H9 (cell line): ENCODE measurements around the gene DENND6A. TPM values are rescaled to one million over a fixed set of nuclear protein-coding genes. Genes with fewer than 3 reads are reported as not detected.

Experiments
- DNase-seq: peaks from one replicate; pipeline ENCODE4 v3.0.0-alpha.2; 2017
- H2AFZ ChIP-seq: one replicate; pipeline ENCODE4 v1.6.1; 2013; ENCODE audit warnings: mild to moderate bottlenecking, low read length, control low read depth, moderate library complexity
- H2AK5ac ChIP-seq: 2 replicates; pipeline ENCODE4 v1.6.1; 2013; ENCODE audit warnings: low read length, control low read depth, mixed read lengths; ENCODE audit not compliant: insufficient read length
- H2BK120ac ChIP-seq: one replicate; pipeline ENCODE4 v1.6.1; 2013; ENCODE audit warnings: low read depth, mild to moderate bottlenecking, low read length, control low read depth, inconsistent platforms; ENCODE audit not compliant: poor library complexity, severe bottlenecking
- H2BK12ac ChIP-seq: 2 replicates; pipeline ENCODE4 v1.6.1; 2013; ENCODE audit warnings: low read length, control low read depth, mixed read lengths, low read depth; ENCODE audit not compliant: insufficient read length
- H2BK15ac ChIP-seq: 2 replicates; pipeline ENCODE4 v1.6.1; 2013; ENCODE audit warnings: low read depth, low read length, control low read depth
- H2BK20ac ChIP-seq: one replicate; pipeline ENCODE4 v1.6.1; 2013; ENCODE audit warnings: low read depth, mild to moderate bottlenecking, low read length, control low read depth, inconsistent platforms; ENCODE audit not compliant: poor library complexity, severe bottlenecking
- H2BK5ac ChIP-seq: 2 replicates; pipeline ENCODE4 v1.6.1; 2013; ENCODE audit warnings: low read length, control low read depth, mixed read lengths; ENCODE audit not compliant: insufficient read length
- H3K14ac ChIP-seq: 2 replicates; pipeline ENCODE4 v1.6.1; 2013; ENCODE audit warnings: low read length, control low read depth; ENCODE audit not compliant: insufficient read depth
- H3K18ac ChIP-seq: 2 replicates; pipeline ENCODE4 v1.6.1; 2013; ENCODE audit warnings: low read depth, mild to moderate bottlenecking, mixed read lengths, low read length, control low read depth; ENCODE audit not compliant: insufficient read length
- H3K23ac ChIP-seq: 2 replicates; pipeline ENCODE4 v1.6.1; 2013; ENCODE audit warnings: low read length, control low read depth, mixed read lengths, low read depth; ENCODE audit not compliant: insufficient read length
- H3K23me2 ChIP-seq: 2 replicates; pipeline ENCODE4 v1.6.1; 2013; ENCODE audit warnings: low read depth, mild to moderate bottlenecking, mixed read lengths, low read length, control low read depth; ENCODE audit not compliant: insufficient read length, poor library complexity, severe bottlenecking
- H3K27ac ChIP-seq: 2 replicates; pipeline ENCODE4 v1.5.1; 2013; ENCODE audit warnings: low read length, control low read depth, mixed read lengths, low read depth; ENCODE audit not compliant: insufficient read length
- H3K27me3 ChIP-seq: 2 replicates; pipeline ENCODE4 v1.6.1; 2013; ENCODE audit warnings: low read length, control low read depth, inconsistent platforms; ENCODE audit not compliant: insufficient read depth
- H3K4ac ChIP-seq: 2 replicates; pipeline ENCODE4 v1.6.1; 2013; ENCODE audit warnings: low read depth, mild to moderate bottlenecking, control low read depth, inconsistent platforms, low read length, moderate library complexity
- H3K4me1 ChIP-seq: 2 replicates; pipeline ENCODE4 v1.6.1; 2013; ENCODE audit warnings: low read length, control low read depth, inconsistent platforms; ENCODE audit not compliant: insufficient read depth
- H3K4me2 ChIP-seq: 2 replicates; pipeline ENCODE4 v1.6.1; 2013; ENCODE audit warnings: low read length, control low read depth, mixed read lengths; ENCODE audit not compliant: insufficient read length, insufficient read depth
- H3K56ac ChIP-seq: 2 replicates; pipeline ENCODE4 v1.6.1; 2013; ENCODE audit warnings: low read depth, mild to moderate bottlenecking, mixed read lengths, low read length, control low read depth; ENCODE audit not compliant: insufficient read length
- H3K79me1 ChIP-seq: 2 replicates; pipeline ENCODE4 v1.6.1; 2013; ENCODE audit warnings: low read depth, mild to moderate bottlenecking, moderate library complexity, low read length, control low read depth, inconsistent platforms; ENCODE audit not compliant: insufficient read depth, poor library complexity, severe bottlenecking
- H3K79me2 ChIP-seq: 2 replicates; pipeline ENCODE4 v1.6.1; 2013; ENCODE audit warnings: low read length, control low read depth, inconsistent platforms; ENCODE audit not compliant: insufficient read depth
- H3K9ac ChIP-seq: 2 replicates; pipeline ENCODE4 v1.6.1; 2013; ENCODE audit warnings: low read length, control low read depth, mixed read lengths; ENCODE audit not compliant: insufficient read length; ENCODE audit errors: extremely low read depth
- H3K9me3 ChIP-seq: one replicate; pipeline ENCODE4 v1.6.1; 2013; ENCODE audit warnings: low read depth, low read length, inconsistent platforms; ENCODE audit not compliant: control insufficient read depth
- H3T11ph ChIP-seq: one replicate; pipeline ENCODE4 v1.6.1; 2013; ENCODE audit warnings: mild to moderate bottlenecking, low read length, control low read depth, inconsistent platforms
- H4K20me1 ChIP-seq: one replicate; pipeline ENCODE4 v1.6.1; 2013; ENCODE audit not compliant: control insufficient read depth, insufficient read length, insufficient read depth
- H4K5ac ChIP-seq: 2 replicates; pipeline ENCODE4 v1.6.1; 2013; ENCODE audit warnings: low read depth, mild to moderate bottlenecking, mixed read lengths, low read length, control low read depth; ENCODE audit not compliant: insufficient read length
- H4K8ac ChIP-seq: replicated peaks from 2 replicates; pipeline ENCODE4 v1.6.1; 2013; ENCODE audit warnings: low read length, control low read depth, mixed read lengths, low read depth; ENCODE audit not compliant: insufficient read length
- H4K91ac ChIP-seq: 2 replicates; pipeline ENCODE4 v1.6.1; 2013; ENCODE audit warnings: low read depth, mild to moderate bottlenecking, moderate library complexity, mixed read lengths, low read length, control low read depth; ENCODE audit not compliant: insufficient read length
- H3K27ac Mint-ChIP-seq, 3 experiments: 2 replicates in 2 of 3; 3 replicates in 1 of 3; pipeline ENCODE4 v1.8.0; 2020 to 2021; ENCODE audit warnings: mixed read lengths in 3 of 3, mild to moderate bottlenecking in 1 of 3, moderate library complexity in 1 of 3
- H3K27me3 Mint-ChIP-seq: 2 replicates; pipeline ENCODE4 v1.8.0; 2021; ENCODE audit warnings: low read depth, mild to moderate bottlenecking, moderate library complexity, mixed read lengths
- H3K36me3 Mint-ChIP-seq, 3 experiments: 2 replicates in 2 of 3; 3 replicates in 1 of 3; pipeline ENCODE4 v1.8.0; 2020 to 2021; ENCODE audit warnings: low read depth in 3 of 3, mixed read lengths in 3 of 3; ENCODE audit not compliant: insufficient read depth in 1 of 3
- H3K4me1 Mint-ChIP-seq, 2 experiments: 2 replicates each; pipeline ENCODE4 v1.8.0; 2020; ENCODE audit warnings: mixed read lengths in 2 of 2
- H3K4me3 Mint-ChIP-seq, 2 experiments: 2 replicates in 1 of 2; 3 replicates in 1 of 2; pipeline ENCODE4 v1.8.0; 2020 to 2021; ENCODE audit warnings: mild to moderate bottlenecking in 2 of 2, mixed read lengths in 2 of 2, moderate library complexity in 1 of 2
- H3K9me3 Mint-ChIP-seq, 2 experiments: 2 replicates in 1 of 2; 3 replicates in 1 of 2; pipeline ENCODE4 v1.8.0; 2020; ENCODE audit warnings: mild to moderate bottlenecking in 2 of 2, mixed read lengths in 2 of 2, moderate library complexity in 1 of 2
- CTCF ChIP-seq: fragments of 200-600 bp; sonication (generic); conservative IDR thresholded peaks from 3 replicates; pipeline ENCODE4 v1.8.0; 2021; ENCODE audit warnings: antibody characterized with exemption, mild to moderate bottlenecking
- WGBS: extraction: QIAGEN DNeasy Blood & Tissue Kit; methylation state at CpG from one replicate; pipeline ENCODE4 v1.1.7; 2013; ENCODE audit warnings: missing lambda C conversion rate, low lambda C conversion rate, mixed read lengths; ENCODE audit not compliant: insufficient read length; ENCODE audit errors: extremely low coverage; 5-methylcytosine and 5-hydroxymethylcytosine counted together
- total RNA-seq: library from RNA; stranded (reverse); gene quantifications from 2 replicates; pipeline ENCODE4 v1.2.1, GENCODE V29; 2021

Gene DENND6A
- total RNA-seq, 1 experiment from 2014 or later: 13.2 TPM

- H4K20me1 ChIP-seq: no peaks in the 10 kb centered on the region
- peak; percentile 43; the same call in 2 of the 3 replicates for TF ChIP-seq CTCF
- H3K27me3 ChIP-seq: no peaks in the 10 kb centered on the region
- no peaks in the 10 kb centered on the region for H3K79me1 ChIP-seq
- no peaks in the 10 kb centered on the region for H3K9me3 ChIP-seq
- H2BK15ac ChIP-seq: no peak overlapping the region
- H3K4me2 ChIP-seq: no peak overlapping the region
- H4K8ac ChIP-seq: no peak overlapping the region
- no peak overlapping the region for H2BK5ac ChIP-seq
- no peak overlapping the region for H3K4ac ChIP-seq
- H2AFZ ChIP-seq: no peak overlapping the region
- Mint-ChIP-seq H3K27me3 (no peaks in the 10 kb centered on the region), H3K36me3 (peaks cover 1 to 29% (median 14%) of the 10 kb centered on the region in 3 experiments; a peak in 5 of 7 replicates), H3K9me3 (no peaks in the 10 kb centered on the region), H3K4me1 (peaks cover 17% of the 10 kb centered on the region in 2 experiments), H3K4me3 (no peak overlapping the region; a peak in 1 of 5 replicates), H3K27ac (peak overlapping the region in 2 of 3 experiments; percentile 49 to 77; a peak in 2 of 7 replicates)
- H3T11ph ChIP-seq: no peak overlapping the region
- no peaks in the 10 kb centered on the region for H3K79me2 ChIP-seq
- H3K56ac ChIP-seq: no peak overlapping the region
- H3K14ac ChIP-seq: no peak overlapping the region
- no CpG with 5 or more reads among the region's 4 CpGs for WGBS
- H4K91ac ChIP-seq: no peak overlapping the region
- no peak overlapping the region for H2AK5ac ChIP-seq
- H3K23ac ChIP-seq: no peak overlapping the region
- no peak overlapping the region for H3K18ac ChIP-seq
- H2BK20ac ChIP-seq: no peak overlapping the region
- DNase-seq: no peak
- H3K9ac ChIP-seq: no peak overlapping the region
- no peak overlapping the region for H4K5ac ChIP-seq
- H3K23me2 ChIP-seq: no peaks in the 10 kb centered on the region
- no peaks in the 10 kb centered on the region for H3K4me1 ChIP-seq
- no peak overlapping the region for H2BK120ac ChIP-seq
- no peak overlapping the region for H2BK12ac ChIP-seq
- peak overlapping the region; percentile 9 for H3K27ac ChIP-seq
These were observed 33.0 kb downstream of the DENND6A start for GRCh38 chr3:57659806-57660439.
